GM13976 (cell line): Measurements from ENCODE around the gene GID8.

Experiments
- DNase-seq: peaks from one replicate; pipeline ENCODE4 v3.0.0; 2012; ENCODE audit warnings: low spot score
- in situ Hi-C: fragments of 300-500 bp; cut with MboI; formaldehyde crosslinking; loops from one replicate; pipeline ENCODE4 v1.12.0; 2022; ENCODE audit warnings: low sequenced_read_pairs, mixed read lengths, inconsistent platforms; ENCODE audit not compliant: unreplicated experiment
- TF ChIP-seq, protein P1 (sequence below): IDR thresholded peaks from 2 replicates; pipeline ENCODE4 v1.5.1; 2012; ENCODE audit warnings: borderline replicate concordance, mild to moderate bottlenecking; ENCODE audit not compliant: insufficient read depth; ENCODE audit errors: extremely low read depth, missing control alignments, control extremely low read depth

Gene GID8

DNA sequence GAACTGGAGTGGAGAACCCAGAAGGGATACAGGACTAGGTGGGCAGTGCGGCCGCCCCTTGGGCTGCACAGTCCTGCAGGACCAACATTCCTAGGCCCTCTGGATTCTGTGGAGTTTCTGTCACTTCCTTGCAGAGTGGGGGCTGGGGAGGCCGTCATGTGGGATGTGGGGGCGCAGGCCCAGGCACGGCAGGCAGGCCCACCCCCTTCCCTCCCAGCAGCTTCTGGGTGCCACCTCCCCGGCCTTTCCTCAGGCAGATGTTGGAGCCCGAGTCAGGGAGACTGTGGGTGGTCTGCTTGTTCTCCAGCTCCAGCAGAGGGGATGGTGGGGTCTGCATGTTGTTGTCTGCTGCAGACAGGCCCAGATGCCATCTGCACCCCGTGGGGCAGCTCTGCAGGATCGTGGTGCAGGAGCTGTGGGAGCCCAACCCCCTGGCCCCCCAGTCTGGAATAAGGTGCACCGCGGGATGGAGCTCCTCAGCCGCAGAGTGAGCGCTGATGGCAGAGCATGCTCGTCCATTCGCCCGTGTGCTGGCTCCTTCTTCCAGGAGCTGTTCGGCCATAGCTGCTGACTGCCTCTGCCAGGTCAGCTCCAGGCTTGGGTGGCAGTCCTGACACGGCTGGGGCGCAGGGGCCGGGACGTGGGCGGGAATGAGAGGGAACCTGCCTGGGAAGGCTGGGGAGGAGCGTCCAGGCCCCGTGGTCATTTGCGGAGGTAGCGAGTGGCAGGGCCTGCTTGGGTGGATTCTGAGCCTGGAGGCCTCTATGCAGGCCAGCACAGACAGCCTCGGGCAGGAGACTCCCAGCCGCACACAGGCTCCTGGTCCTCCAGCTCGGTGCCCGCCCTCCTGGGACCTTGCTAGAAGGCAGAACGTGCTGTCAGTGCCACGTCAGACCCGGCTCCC lies 32.6 kb downstream of the GID8 start:
- TF ChIP-seq, protein P1, sequence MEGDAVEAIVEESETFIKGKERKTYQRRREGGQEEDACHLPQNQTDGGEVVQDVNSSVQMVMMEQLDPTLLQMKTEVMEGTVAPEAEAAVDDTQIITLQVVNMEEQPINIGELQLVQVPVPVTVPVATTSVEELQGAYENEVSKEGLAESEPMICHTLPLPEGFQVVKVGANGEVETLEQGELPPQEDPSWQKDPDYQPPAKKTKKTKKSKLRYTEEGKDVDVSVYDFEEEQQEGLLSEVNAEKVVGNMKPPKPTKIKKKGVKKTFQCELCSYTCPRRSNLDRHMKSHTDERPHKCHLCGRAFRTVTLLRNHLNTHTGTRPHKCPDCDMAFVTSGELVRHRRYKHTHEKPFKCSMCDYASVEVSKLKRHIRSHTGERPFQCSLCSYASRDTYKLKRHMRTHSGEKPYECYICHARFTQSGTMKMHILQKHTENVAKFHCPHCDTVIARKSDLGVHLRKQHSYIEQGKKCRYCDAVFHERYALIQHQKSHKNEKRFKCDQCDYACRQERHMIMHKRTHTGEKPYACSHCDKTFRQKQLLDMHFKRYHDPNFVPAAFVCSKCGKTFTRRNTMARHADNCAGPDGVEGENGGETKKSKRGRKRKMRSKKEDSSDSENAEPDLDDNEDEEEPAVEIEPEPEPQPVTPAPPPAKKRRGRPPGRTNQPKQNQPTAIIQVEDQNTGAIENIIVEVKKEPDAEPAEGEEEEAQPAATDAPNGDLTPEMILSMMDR = no peak
- in situ Hi-C loops = no loop called here
- DNase-seq = no peak

DNA sequence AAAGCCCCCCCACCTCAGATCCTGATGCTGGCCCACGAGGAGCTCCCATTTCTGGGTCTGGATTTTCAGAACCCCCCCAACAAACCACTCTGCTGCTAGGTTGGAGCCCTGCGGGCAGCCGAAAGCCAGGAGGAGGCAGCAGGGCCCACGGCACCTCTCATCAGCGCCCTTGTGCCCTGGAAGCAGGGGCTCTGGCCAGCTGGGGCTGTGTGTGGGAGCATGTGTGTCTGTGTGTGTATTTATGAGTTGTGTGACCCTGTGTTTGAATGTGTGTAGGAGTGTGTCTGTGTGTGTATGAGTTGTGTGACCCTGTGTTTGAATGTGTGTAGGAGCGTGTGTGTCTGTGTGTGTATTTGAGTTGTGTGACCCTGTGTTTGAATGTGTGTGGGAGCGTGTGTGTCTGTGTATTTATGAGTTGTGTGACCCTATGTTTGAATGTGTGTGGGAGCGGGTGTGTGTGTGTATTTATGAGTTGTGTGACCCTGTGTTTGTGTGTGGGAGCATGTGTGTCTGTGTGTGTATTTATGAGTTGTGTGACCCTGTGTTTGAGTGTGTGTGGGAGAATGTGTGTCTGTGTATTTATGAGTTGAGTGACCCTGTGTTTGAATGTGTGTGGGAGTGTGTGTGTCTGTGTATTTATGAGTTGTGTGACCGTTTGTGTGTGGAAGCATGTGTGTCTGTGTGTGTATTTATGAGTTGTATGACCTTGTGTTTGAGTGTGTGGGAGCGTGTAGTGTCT lies 33.4 kb downstream of the GID8 start:
- in situ Hi-C loops = no loop called here
- TF ChIP-seq, protein P1 = no peak
- DNase-seq = no peak

DNA sequence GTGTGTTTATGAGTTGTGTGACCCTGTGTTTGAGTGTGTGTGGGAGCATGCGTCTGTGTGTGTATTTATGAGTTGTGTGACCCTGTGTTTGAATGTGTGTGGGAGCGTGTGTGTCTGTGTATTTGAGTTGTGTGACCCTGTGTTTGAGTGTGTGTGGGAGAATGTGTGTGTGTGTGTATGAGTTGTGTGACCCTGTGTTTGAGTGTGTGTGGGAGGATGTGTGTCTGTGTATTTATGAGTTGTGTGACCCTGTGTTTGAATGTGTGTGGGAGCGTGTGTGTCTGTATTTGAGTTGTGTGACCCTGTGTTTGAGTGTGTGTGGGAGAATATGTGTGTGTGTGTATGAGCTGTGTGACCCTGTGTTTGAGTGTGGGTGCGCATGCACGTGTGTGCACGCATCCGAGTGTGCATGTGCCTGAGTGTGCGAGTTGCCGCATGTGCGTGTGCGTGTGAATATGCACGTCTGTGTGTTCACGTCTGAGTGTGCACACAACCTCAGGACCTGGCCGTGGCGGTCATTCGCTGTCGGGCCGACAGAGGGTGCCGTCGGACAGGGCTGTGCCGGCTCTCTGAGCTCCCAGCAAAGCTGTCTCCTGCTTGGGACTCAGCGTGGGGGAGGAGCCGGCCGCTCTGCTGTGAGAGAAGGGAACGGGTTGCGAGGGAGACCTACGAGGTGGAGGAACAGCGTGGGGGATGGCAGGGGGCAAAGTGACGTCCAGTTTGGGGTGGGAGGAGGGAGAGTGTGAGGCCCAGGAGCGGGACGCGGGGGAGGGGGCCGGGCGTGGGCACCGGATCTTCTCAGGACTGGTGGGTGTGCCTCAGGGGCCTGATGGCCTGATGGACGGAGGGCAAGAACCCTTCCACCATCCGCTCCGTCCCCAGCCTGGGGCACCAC lies 34.2 kb downstream of the GID8 start:
- TF ChIP-seq, protein P1 = peak; percentile 98
- peak; percentile 96 for DNase-seq
- in situ Hi-C loops = no loop called here

DNA sequence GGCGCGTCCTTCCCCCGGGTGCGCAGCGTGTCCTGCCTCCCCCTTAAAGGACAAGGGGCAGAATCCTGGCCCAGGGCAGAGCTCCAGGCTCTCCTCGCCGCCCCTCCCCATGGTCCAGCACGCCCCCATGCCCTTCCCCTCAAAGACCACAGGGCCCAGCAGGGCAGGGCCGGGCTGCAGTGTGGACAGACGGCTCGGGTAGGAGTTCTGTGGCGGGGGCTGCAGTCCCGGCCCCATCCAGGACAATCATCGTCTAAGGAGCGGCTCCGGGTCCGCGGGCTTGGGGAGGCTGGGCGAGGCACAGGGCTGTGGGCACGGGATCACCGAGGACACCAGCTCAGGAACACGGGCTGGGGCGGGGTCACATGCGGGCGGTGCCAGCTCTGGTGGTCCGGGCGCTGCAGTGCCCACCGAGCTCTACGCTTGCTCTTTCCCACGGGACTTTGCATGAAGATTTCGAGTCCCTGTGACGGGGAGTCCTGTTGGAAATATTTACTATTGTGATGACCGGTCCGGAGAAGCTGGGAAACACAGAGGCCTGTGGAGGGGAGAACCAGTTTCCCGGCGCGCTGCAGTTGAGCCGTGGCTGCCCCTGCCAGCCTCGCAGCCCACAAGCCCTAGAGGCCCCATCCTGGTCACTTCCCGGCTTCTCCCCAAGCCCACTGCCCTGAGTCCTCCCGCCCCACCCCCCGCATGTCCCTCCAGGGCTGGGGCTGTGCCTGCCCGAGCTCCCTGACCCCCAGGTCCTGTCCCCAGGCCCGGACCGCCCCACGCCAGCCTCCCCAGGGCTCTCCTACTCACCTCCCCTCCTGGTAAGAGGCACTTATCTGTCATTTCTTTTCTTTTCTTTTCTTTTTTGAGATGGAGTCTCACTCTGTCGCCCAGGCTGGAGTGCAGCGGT lies 35.1 kb downstream of the GID8 start:
- TF ChIP-seq, protein P1 = no peak
- DNase-seq = no peak
- in situ Hi-C loops = no loop called here

GRCh38 chr20:62975251-62975760 lies 37.4 kb downstream of the GID8 start:
- DNase-seq = no peak
- TF ChIP-seq, protein P1 = no peak
- in situ Hi-C loops = no loop called here
